H1 (cell line): ENCODE data around the gene KCNH4.

ENCODE experiments used
- CBX5 ChIP-seq: fragments of 300-800, 300-1000 bp; sonication (generic); IDR thresholded peaks from 2 replicates; pipeline ENCODE4 v1.7.1; 2016; ENCODE audit warnings: antibody characterized with exemption, low read length, low read depth
- CHD2 ChIP-seq: IDR thresholded peaks from 2 replicates; pipeline ENCODE4 v1.6.1; 2012; ENCODE audit warnings: low read length, improper control_type of control experiment
- CTCF ChIP-seq, 3 experiments: IDR thresholded peaks; 1 replicate in 2 of 3; 2 replicates in 1 of 3; pipeline versions ENCODE4 v1.5.1 to v1.6.1; 2011; ENCODE audit warnings: low read length in 3 of 3, mild to moderate bottlenecking in 3 of 3, inconsistent platforms in 2 of 3, low read depth in 1 of 3, moderate library complexity in 1 of 3; ENCODE audit not compliant: insufficient read depth in 1 of 3; ENCODE audit errors: control extremely low read depth in 1 of 3
- EP300 ChIP-seq, 2 experiments: IDR thresholded peaks; 1 replicate in 1 of 2; 2 replicates in 1 of 2; pipeline ENCODE4 v1.6.1; 2011 to 2012; ENCODE audit warnings: low read depth in 2 of 2, low read length in 2 of 2, mild to moderate bottlenecking in 2 of 2, borderline replicate concordance in 1 of 2, inconsistent platforms in 1 of 2, moderate library complexity in 1 of 2
- GTF2F1 ChIP-seq: IDR thresholded peaks from 2 replicates; pipeline ENCODE4 v1.6.1; 2012; ENCODE audit warnings: low read depth, low read length, improper control_type of control experiment, borderline replicate concordance
- MAX ChIP-seq: IDR thresholded peaks from 2 replicates; pipeline ENCODE4 v1.6.1; 2012; ENCODE audit warnings: inconsistent platforms
- POLR2A ChIP-seq, 2 experiments: IDR thresholded peaks; 1 replicate in 1 of 2; 2 replicates in 1 of 2; pipeline ENCODE4 v1.6.1; 2011; ENCODE audit warnings: low read depth in 2 of 2, low read length in 2 of 2, mild to moderate bottlenecking in 2 of 2; ENCODE audit errors: control extremely low read depth in 1 of 2
- POLR2AphosphoS5 ChIP-seq: IDR thresholded peaks from 2 replicates; pipeline ENCODE4 v1.6.1; 2011; ENCODE audit warnings: low read depth, low read length
- SAP30 ChIP-seq: fragments of 300-600 bp; sonication (generic); IDR thresholded peaks from 2 replicates; pipeline ENCODE4 v1.7.1; 2012; ENCODE audit warnings: low read length, moderate library complexity, mild to moderate bottlenecking, inconsistent platforms; ENCODE audit not compliant: insufficient read depth, insufficient replicate concordance
- SP1 ChIP-seq: IDR thresholded peaks from 2 replicates; pipeline ENCODE4 v1.6.1; 2011; ENCODE audit warnings: low read depth, low read length
- SP2 ChIP-seq: IDR thresholded peaks from 2 replicates; pipeline ENCODE4 v1.6.1; 2012; ENCODE audit warnings: mild to moderate bottlenecking, low read length, inconsistent platforms
- TAF1 ChIP-seq: IDR thresholded peaks from 2 replicates; pipeline ENCODE4 v1.6.1; 2011; ENCODE audit warnings: mild to moderate bottlenecking, low read depth, low read length
- USF2 ChIP-seq: IDR thresholded peaks from 2 replicates; pipeline ENCODE4 v1.6.1; 2011; ENCODE audit warnings: low read length, improper control_type of control experiment
- YY1 ChIP-seq: IDR thresholded peaks from 2 replicates; pipeline ENCODE4 v1.6.1; 2011; ENCODE audit warnings: low read depth, mild to moderate bottlenecking, low read length

GRCh38 chr17:42122371-42123303, 58.3 kb downstream of the KCNH4 start, which contains the start of gene HSPB9:
- TF ChIP-seq CBX5: no peak
- no peak for TF ChIP-seq YY1
- TF ChIP-seq CTCF (IDR thresholded peaks at IDR 0.05; ENCODE audit: control extremely low read depth in 1 of 3, insufficient read depth in 1 of 3, low read depth in 1 of 3, low read length in 3 of 3): no peak
- peak; percentile 75 for TF ChIP-seq SAP30
- TF ChIP-seq POLR2A (IDR thresholded peaks at IDR 0.05; ENCODE audit: control extremely low read depth in 1 of 2, low read depth in 2 of 2, low read length in 2 of 2): no peak; a peak in 1 of 3 replicates
- TF ChIP-seq TAF1: 0 out of 2 replicates have a peak, but pooled peaks have one; percentile 27
- no peak for TF ChIP-seq MAX
- no peak for TF ChIP-seq POLR2AphosphoS5
- TF ChIP-seq GTF2F1: no peak
- TF ChIP-seq USF2: no peak
- no peak for TF ChIP-seq CHD2
- TF ChIP-seq SP1: no peak
- TF ChIP-seq EP300 (IDR thresholded peaks at IDR 0.05; ENCODE audit: borderline replicate concordance in 1 of 2, low read depth in 2 of 2, low read length in 2 of 2): no peak
- TF ChIP-seq SP2: no peak
